ENCODE data around the gene NRG3.

NRG3 gene

GRCh38 chr10:82392533-82392932 is 517.5 kb downstream of the NRG3 start:
- Mint-ChIP-seq H3K4me3 (no peak overlapping the region), H3K27ac (no peak overlapping the region), H3K4me1 (peaks cover 4% of the 10 kb centered on the region), H3K36me3 (ENCODE audit: low read depth) (no peaks in the 10 kb centered on the region), H3K27me3 (ENCODE audit: low read depth) (no peaks in the 10 kb centered on the region), H3K9me3 (no peaks in the 10 kb centered on the region)
- no peak for TF ChIP-seq CTCF (IDR thresholded peaks at IDR 0.05; ENCODE audit: unreplicated experiment in 3 of 3)

GRCh38 chr10:82394122-82394521 is 519.1 kb downstream of the NRG3 start:
- H3K4me1 Mint-ChIP-seq: peaks cover 14% of the 10 kb centered on the region

GRCh38 chr10:82394987-82395386 is 520.0 kb downstream of the NRG3 start:
- Mint-ChIP-seq H3K4me3 (no peak overlapping the region), H3K9me3 (no peaks in the 10 kb centered on the region), H3K36me3 (ENCODE audit: low read depth) (no peaks in the 10 kb centered on the region), H3K4me1 (peaks cover 14% of the 10 kb centered on the region), H3K27me3 (ENCODE audit: low read depth) (no peaks in the 10 kb centered on the region), H3K27ac (no peak overlapping the region)
- TF ChIP-seq CTCF (IDR thresholded peaks at IDR 0.05; ENCODE audit: unreplicated experiment in 3 of 3): no peak

More at GRCh38 chr10:82394122-82394521, 519.1 kb downstream of the NRG3 start:
- H3K27ac Mint-ChIP-seq: no peak overlapping the region
- no peaks in the 10 kb centered on the region for H3K9me3 Mint-ChIP-seq
- H3K27me3 Mint-ChIP-seq (ENCODE audit: low read depth): no peaks in the 10 kb centered on the region
- H3K36me3 Mint-ChIP-seq (ENCODE audit: low read depth): no peaks in the 10 kb centered on the region
- TF ChIP-seq CTCF (IDR thresholded peaks at IDR 0.05; ENCODE audit: unreplicated experiment in 3 of 3): no peak
- H3K4me3 Mint-ChIP-seq: no peak overlapping the region

GRCh38 chr10:82396886-82397285 is 521.9 kb downstream of the NRG3 start:
- H3K36me3 Mint-ChIP-seq (ENCODE audit: low read depth): no peaks in the 10 kb centered on the region
- H3K27ac Mint-ChIP-seq: no peak overlapping the region
- H3K4me1 Mint-ChIP-seq: peaks cover 14% of the 10 kb centered on the region
- H3K4me3 Mint-ChIP-seq: no peak overlapping the region
- no peaks in the 10 kb centered on the region for H3K9me3 Mint-ChIP-seq
- TF ChIP-seq CTCF (IDR thresholded peaks at IDR 0.05; ENCODE audit: unreplicated experiment in 3 of 3): no peak
- no peaks in the 10 kb centered on the region for H3K27me3 Mint-ChIP-seq (ENCODE audit: low read depth)

GRCh38 chr10:82397854-82398253 is 522.9 kb downstream of the NRG3 start:
- no peaks in the 10 kb centered on the region for H3K27me3 Mint-ChIP-seq (ENCODE audit: low read depth)
- peaks cover 14% of the 10 kb centered on the region for H3K4me1 Mint-ChIP-seq
- H3K36me3 Mint-ChIP-seq (ENCODE audit: low read depth): no peaks in the 10 kb centered on the region
- no peaks in the 10 kb centered on the region for H3K9me3 Mint-ChIP-seq
- no peak overlapping the region for H3K4me3 Mint-ChIP-seq
- TF ChIP-seq CTCF (IDR thresholded peaks at IDR 0.05; ENCODE audit: unreplicated experiment in 3 of 3): no peak
- H3K27ac Mint-ChIP-seq: peak overlapping the region; percentile 8 to 69 (median 40)

GRCh38 chr10:82399850-82400249 is 524.9 kb downstream of the NRG3 start:
- Mint-ChIP-seq H3K36me3 (ENCODE audit: low read depth) (no peaks in the 10 kb centered on the region), H3K4me1 (peaks cover 14% of the 10 kb centered on the region), H3K4me3 (no peak overlapping the region), H3K9me3 (no peaks in the 10 kb centered on the region), H3K27me3 (ENCODE audit: low read depth) (no peaks in the 10 kb centered on the region), H3K27ac (no peak overlapping the region)
- no peak for TF ChIP-seq CTCF (IDR thresholded peaks at IDR 0.05; ENCODE audit: unreplicated experiment in 3 of 3)
